Central memory CD8-positive, alpha-beta T cell (primary cell): ENCODE measurements around the gene PRRC1.
A peak's percentile ranks its signal among the peaks of the same experiment; 100 is the strongest.

ENCODE experiments used
- ATAC-seq: fragments of 150-1000 bp; cut with Tn5 transposase; replicated peaks from 2 replicates; pipeline ENCODE4 v1.10.0; 2022; ENCODE audit warnings: mild to moderate bottlenecking, moderate FRiP score, moderate number of reproducible peaks; ENCODE audit not compliant: poor library complexity, severe bottlenecking; ENCODE audit errors: extremely low read depth
- DNase-seq, 2 donors: peaks; one replicate each; pipeline ENCODE4 v3.0.0; 2021; ENCODE audit warnings: low spot score in 2 of 2
- H3K27ac Mint-ChIP-seq: one replicate; pipeline ENCODE4 v1.8.0; 2022; ENCODE audit warnings: low read depth, mild to moderate bottlenecking, moderate library complexity, mixed read lengths
- H3K27me3 Mint-ChIP-seq: one replicate; pipeline ENCODE4 v1.8.0; 2022; ENCODE audit warnings: mixed read lengths
- H3K36me3 Mint-ChIP-seq: one replicate; pipeline ENCODE4 v1.8.0; 2022; ENCODE audit warnings: mild to moderate bottlenecking, moderate library complexity, mixed read lengths; ENCODE audit not compliant: insufficient read depth
- H3K4me1 Mint-ChIP-seq: one replicate; pipeline ENCODE4 v1.8.0; 2022; ENCODE audit warnings: mixed read lengths
- H3K4me3 Mint-ChIP-seq: one replicate; pipeline ENCODE4 v1.8.0; 2022; ENCODE audit warnings: mild to moderate bottlenecking, moderate library complexity, mixed read lengths
- H3K9me3 Mint-ChIP-seq: one replicate; pipeline ENCODE4 v1.8.0; 2022; ENCODE audit warnings: mixed read lengths

PRRC1 gene

DNA sequence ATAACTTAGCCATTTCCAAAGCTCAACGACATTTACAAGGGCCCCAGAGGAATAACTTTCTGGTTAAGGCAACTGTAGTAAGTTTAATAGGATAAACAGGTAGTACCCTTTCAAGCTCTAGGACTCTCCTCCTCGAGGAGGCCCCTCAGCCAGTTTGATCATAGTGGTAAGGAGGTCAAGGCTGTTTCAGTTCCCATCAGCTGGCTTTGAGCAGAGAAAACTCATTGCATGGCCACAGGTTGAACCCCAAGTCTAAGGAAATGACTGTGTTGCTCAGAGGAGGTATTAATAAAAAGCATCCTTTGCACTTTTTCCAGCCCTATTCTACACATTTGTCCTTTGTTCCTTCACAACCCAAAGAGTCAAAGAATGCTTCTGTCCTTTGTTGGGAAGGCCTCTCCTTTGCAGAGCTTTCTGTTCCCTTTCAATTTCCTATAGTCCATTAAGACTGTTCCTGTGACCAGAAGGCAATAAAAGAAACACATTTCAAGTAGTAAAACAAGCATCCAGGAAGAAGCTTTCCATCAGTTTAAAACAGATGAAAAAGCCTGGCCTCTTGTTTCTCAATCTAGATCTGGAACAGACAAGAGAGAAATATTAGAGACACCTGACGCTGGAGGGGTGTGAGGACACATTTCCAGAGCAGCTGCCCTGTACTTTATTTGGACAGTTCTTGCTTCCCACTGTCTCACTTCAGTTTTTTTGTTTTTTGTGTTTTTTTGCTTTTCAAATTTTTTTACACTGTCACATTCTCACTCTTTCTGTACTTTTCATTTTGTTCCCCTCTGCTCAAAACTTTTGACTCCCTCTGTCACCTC, 54.1 kb downstream of the PRRC1 start:
- Mint-ChIP-seq H3K27me3 (peaks cover 44% of the 10 kb centered on the region), H3K36me3 (no peaks in the 10 kb centered on the region), H3K4me1 (peaks cover 11% of the 10 kb centered on the region), H3K4me3 (no peak overlapping the region), H3K9me3 (peaks cover 11% of the 10 kb centered on the region), H3K27ac (no peak overlapping the region)
- DNase-seq (no peak), ATAC-seq (no peak)

DNA sequence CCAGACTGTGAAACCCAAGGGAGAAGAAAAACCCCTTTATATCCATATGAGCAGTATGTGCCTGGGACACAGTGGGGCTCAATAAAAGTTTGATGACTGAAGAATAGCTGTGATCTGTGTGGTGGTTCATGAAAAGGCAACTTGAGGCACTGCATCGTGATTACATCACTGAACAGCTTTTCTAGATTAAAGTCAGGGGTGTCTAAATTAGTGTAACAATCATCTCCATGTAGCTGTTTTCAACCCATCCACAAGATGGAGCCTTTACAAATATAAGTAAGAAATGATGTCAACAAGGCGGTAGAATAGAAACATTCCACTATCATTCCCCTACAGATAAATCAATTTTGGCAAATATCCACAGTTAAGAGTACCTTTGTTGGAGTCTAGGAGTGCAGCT, 55.5 kb downstream of the PRRC1 start:
- H3K27ac Mint-ChIP-seq, result no peak overlapping the region

DNA sequence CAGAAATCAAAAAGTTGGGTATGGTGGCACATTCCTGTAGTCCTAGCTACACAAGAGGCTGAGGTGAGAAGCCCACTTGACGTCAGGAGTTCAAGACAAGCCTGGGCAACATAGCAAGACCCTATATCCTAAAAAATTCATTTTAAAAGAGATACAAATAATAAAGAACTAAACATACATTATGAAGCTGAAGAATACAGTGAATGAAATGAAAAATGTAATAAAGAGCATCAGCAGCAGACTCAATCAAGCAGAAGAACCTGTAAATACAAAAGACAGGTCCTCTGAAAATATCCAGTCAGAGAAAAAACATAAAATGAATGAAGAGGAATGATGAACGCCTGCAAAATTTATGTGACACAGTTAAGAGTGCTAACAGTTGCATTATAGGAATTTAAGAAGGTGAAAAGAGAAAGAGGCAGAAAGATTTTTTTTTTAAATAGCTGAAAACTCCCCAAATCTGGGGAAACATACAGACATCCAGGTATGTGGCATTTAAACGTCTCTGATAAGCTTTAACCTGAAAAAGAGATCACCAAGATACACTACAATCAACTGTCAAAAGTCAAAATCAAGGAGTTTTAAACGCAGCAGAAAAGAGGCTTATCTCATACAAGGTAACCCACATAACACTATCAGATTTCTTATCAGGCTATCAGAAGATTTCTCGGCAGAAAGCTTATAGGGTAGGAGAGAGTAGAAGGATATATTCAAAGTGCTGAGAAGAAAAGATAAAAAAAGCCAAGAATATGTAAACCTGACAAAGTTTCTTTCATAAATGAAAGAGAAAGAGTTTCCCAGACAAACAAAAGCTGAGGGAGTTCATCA, 57.6 kb downstream of the PRRC1 start:
- peaks cover 11% of the 10 kb centered on the region for H3K9me3 Mint-ChIP-seq

More for the DNA sequence above, 55.5 kb downstream of the PRRC1 start:
- Mint-ChIP-seq H3K9me3 (peaks cover 11% of the 10 kb centered on the region), H3K4me1 (peaks cover 4% of the 10 kb centered on the region), H3K4me3 (no peak overlapping the region), H3K36me3 (no peaks in the 10 kb centered on the region), H3K27me3 (peaks cover 35% of the 10 kb centered on the region)
- DNase-seq (no peak), ATAC-seq (no peak)

DNA sequence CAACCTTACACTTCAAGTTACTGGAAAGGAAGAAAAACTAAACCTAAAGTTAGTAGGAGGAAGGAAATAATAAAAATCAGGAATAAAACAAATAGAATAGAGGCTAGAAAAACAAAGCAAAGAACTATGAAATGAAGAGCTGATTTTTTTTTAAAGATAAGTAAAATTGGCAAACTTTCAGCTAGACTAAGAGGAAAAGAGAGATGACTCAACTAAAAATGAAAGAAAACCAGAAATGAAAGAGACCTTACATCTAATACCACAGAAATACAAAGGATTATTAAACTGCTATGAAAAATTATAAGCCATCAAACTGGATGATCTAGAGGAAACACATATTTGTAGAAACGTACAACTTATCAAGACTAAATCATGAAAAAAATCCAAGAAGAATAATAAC, 60.0 kb downstream of the PRRC1 start:
- Mint-ChIP-seq H3K27me3 (peaks cover 22% of the 10 kb centered on the region), H3K36me3 (no peaks in the 10 kb centered on the region), H3K4me1 (no peaks in the 10 kb centered on the region), H3K27ac (no peak overlapping the region), H3K9me3 (peaks cover 11% of the 10 kb centered on the region), H3K4me3 (no peak overlapping the region)
- ATAC-seq (no peak), DNase-seq (no peak)

More for the DNA sequence above, 57.6 kb downstream of the PRRC1 start:
- DNase-seq, result no peak
- no peak overlapping the region for H3K27ac Mint-ChIP-seq
- H3K4me3 Mint-ChIP-seq, result no peak overlapping the region
- no peak for ATAC-seq
- H3K4me1 Mint-ChIP-seq, result no peaks in the 10 kb centered on the region
- H3K27me3 Mint-ChIP-seq, result peaks cover 23% of the 10 kb centered on the region
- H3K36me3 Mint-ChIP-seq, result no peaks in the 10 kb centered on the region

DNA sequence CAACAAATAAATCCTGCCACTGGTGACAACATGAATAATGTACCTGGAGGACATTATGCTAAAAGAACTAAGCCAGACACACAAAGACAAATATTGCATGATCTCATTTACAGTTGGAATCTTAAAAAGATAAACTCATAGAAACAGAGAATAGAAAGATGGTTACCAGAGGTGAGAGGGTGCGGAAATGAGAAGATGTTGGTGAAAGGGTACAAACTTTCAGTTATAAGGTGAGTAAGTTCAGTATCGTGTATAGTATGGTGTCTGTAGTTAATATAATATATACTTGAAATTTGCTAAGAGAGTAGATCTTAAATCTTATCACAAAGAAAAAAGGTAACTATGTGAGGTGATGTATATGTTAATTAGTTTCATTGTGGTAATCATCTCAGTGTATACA, 63.3 kb downstream of the PRRC1 start:
- no peak overlapping the region for H3K27ac Mint-ChIP-seq

DNA sequence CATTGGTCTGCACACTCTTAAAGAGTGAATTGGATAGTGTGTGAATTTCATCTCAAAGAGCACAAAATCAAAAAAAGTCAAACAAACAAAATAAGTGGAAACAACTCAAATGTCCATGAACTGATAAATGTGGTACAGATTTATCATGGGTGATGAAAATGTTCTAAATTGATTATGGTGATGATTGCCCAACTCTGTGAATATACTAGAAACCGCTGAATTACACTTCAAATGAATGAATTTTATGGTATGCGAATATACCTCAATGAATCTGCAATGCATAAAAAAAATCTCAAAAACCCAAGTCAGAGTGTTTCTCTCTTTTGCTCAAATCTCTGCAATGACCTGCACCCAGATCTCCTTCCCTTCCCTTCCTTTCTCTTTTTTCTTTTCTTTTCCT, 64.0 kb downstream of the PRRC1 start:
- peak overlapping the region; percentile 46 for H3K27ac Mint-ChIP-seq
- no peak for ATAC-seq

More for the DNA sequence above, 63.3 kb downstream of the PRRC1 start:
- ATAC-seq (no peak), DNase-seq (no peak)
- Mint-ChIP-seq H3K36me3 (no peaks in the 10 kb centered on the region), H3K27me3 (peaks cover 9% of the 10 kb centered on the region), H3K4me1 (no peaks in the 10 kb centered on the region), H3K9me3 (no peaks in the 10 kb centered on the region), H3K4me3 (no peak overlapping the region)

DNA sequence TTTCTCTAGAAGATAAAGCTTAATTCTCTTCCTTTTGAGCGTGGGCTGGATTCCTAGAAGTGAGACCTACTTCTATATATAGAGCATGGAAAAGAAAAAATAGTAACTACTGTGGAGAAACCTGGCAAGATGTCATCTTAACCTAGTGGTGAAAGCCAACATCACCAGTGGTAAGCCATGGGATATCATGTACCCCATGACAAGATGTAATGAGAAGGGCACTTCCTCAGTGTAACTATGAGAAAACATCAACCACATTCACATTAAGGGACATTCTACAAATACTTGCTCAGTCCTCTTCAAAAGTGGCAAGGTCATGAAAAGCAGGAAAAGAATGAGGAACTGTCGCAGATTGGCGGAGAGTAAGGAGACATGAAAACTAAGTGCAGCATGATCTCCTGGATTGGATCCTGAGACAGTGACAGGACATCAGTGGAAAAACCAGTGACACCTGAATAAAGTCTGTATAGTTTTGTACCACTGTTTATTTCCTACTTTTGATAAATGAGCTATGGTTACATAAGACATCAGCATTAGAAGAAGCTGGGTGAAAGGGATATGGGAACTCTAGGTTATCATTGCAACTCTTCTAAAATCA, 65.4 kb downstream of the PRRC1 start:
- ATAC-seq, result no peak
- peaks cover 9% of the 10 kb centered on the region for H3K27me3 Mint-ChIP-seq

More for the DNA sequence above, 64.0 kb downstream of the PRRC1 start:
- no peaks in the 10 kb centered on the region for H3K4me1 Mint-ChIP-seq
- H3K9me3 Mint-ChIP-seq, result no peaks in the 10 kb centered on the region
- no peak for DNase-seq
- no peak overlapping the region for H3K4me3 Mint-ChIP-seq
- no peaks in the 10 kb centered on the region for H3K36me3 Mint-ChIP-seq
- H3K27me3 Mint-ChIP-seq, result peaks cover 9% of the 10 kb centered on the region

DNA sequence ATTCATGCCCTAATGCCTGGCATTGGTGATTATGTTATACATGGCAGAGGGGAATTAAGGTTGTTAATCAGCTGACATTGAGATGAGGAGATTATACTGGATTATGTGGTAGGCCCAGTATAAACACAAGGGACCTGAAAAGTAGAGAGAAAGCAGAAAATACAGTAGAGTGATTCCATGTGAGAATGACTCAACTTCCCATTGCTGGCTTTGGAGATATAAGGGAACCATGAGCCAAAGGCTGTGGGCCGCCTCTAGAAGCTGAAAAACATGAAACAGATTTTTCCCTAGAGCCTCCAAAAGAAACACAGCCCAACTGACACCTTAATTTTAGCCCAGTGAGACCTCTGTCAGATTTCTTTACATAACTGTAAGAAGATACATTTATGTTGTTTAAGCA, 66.4 kb downstream of the PRRC1 start:
- H3K4me1 Mint-ChIP-seq, result peaks cover 8% of the 10 kb centered on the region
- H3K9me3 Mint-ChIP-seq, result no peaks in the 10 kb centered on the region
- no peak overlapping the region for H3K27ac Mint-ChIP-seq
- DNase-seq, result no peak
- ATAC-seq, result no peak
- no peaks in the 10 kb centered on the region for H3K36me3 Mint-ChIP-seq
- no peak overlapping the region for H3K4me3 Mint-ChIP-seq
- H3K27me3 Mint-ChIP-seq, result peaks cover 9% of the 10 kb centered on the region

More for the DNA sequence above, 65.4 kb downstream of the PRRC1 start:
- H3K4me3 Mint-ChIP-seq, result no peak overlapping the region
- H3K36me3 Mint-ChIP-seq, result no peaks in the 10 kb centered on the region
- H3K27ac Mint-ChIP-seq, result no peak overlapping the region
- no peak for DNase-seq
- H3K4me1 Mint-ChIP-seq, result peaks cover 7% of the 10 kb centered on the region
- no peaks in the 10 kb centered on the region for H3K9me3 Mint-ChIP-seq

DNA sequence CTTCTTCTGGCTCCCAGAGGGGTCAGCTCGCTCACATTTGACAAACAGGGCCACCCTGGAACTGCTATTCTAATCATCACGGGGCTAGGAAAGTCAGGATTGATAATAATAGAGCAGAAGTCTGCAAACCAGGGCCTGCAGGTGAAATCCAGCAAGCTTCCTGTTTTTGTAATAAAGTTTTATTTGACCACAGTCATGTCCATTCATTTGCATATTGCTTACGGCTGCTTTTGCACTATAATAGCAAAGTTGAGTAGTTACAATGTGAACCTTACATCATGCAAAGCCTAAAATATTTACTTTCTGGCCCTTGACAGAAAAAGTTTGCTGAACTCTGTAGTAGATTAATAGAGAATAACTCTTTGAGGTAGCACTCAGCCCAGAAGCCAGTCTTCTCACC, 68.2 kb downstream of the PRRC1 start:
- Mint-ChIP-seq H3K4me1 (peaks cover 12% of the 10 kb centered on the region), H3K27ac (no peak overlapping the region), H3K9me3 (no peaks in the 10 kb centered on the region), H3K27me3 (peaks cover 9% of the 10 kb centered on the region), H3K36me3 (no peaks in the 10 kb centered on the region), H3K4me3 (no peak overlapping the region)
- no peak for DNase-seq
- no peak for ATAC-seq

DNA sequence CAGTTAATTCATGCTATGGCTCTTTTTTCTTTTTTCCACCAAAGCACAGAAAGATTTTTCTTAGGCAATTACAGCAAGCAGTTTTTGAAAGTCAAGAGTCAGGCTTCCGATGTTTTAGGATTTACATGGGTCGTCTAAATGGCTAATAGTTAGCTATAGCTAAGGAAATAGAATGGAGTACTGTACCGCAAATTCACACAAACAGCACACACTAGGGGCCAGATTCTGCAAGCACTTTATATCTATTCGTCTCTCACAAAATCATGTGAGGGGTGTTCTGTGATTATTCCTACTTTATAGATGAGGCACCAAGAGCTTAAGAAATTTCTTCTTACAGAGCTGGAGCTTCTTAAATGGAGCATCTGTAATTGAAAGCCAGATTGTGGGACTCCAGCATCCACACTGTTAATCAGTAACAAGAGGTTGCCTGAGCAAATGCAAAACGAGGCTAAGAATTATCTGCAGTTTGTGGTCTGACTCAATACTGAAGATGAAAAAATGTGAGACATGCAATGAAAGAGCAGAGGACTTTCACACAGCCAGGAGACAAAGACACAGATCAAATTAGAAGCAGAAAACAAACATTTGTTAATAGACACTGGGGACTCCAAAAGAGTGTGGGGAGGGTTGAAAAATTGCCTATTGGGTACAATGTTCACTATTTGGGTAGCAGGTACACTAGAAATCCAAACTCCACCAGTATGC, 68.8 kb downstream of the PRRC1 start:
- Mint-ChIP-seq H3K4me3 (no peak overlapping the region), H3K27ac (no peak overlapping the region), H3K36me3 (no peaks in the 10 kb centered on the region), H3K9me3 (no peaks in the 10 kb centered on the region), H3K4me1 (peaks cover 13% of the 10 kb centered on the region), H3K27me3 (peaks cover 9% of the 10 kb centered on the region)
- DNase-seq (no peak), ATAC-seq (no peak)

DNA sequence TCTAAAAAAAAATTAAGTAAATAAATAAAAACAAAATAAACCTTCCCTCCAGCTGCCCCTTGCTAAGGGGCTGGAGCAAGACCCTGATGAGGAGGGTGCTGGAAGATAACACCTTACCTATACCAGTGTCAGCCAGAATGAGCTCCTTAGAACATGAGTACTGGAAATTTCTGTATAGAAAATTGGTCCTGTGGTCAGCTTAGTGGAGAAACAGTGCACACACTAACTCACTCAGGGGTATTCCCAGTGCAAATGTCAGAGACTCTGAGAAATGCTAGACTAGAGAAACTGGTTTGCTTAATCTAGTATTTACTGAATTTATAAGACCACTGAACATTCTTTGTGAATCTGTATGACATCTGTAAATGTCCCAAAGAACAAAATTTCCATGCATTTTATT, 69.4 kb downstream of the PRRC1 start:
- Mint-ChIP-seq H3K9me3 (no peaks in the 10 kb centered on the region), H3K36me3 (no peaks in the 10 kb centered on the region), H3K4me1 (peaks cover 13% of the 10 kb centered on the region), H3K4me3 (no peak overlapping the region), H3K27me3 (peaks cover 4% of the 10 kb centered on the region), H3K27ac (no peak overlapping the region)
- no peak for ATAC-seq
- no peak for DNase-seq

DNA sequence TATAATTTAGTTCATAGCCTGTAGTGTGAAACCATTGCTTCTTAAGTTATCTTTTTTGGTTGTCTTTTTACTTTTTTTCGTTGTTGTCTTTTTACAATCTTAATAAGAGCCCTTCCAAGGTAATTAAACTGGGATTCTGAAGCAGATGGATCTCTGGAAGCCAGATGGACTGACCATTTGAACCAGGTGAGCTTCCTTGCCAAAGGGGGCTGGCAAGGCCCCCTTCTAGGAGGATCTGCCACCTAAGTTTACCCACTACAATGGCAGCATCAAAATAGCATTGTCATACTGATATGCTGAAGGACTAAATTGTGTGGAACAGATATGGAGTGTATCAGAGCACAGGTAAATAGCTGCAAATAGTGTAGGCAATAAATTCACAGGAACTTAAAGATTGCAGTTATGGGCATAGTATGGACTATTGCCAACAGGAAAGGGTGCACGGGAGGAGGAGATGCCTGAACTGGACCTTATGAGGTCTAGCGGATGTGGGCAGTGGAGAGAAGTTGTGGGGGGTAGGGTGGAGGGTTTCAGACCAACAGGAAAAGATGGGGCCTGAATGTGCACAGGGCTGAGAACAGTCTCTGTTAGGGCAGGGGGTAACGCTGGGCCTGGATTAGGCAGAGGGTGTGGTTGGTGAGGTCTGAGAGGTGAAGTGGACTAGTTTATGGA, 69.9 kb downstream of the PRRC1 start:
- no peak for ATAC-seq

More for the DNA sequence above, 69.9 kb downstream of the PRRC1 start:
- Mint-ChIP-seq H3K4me3 (no peak overlapping the region), H3K27ac (no peak overlapping the region), H3K9me3 (no peaks in the 10 kb centered on the region), H3K4me1 (peaks cover 13% of the 10 kb centered on the region), H3K36me3 (no peaks in the 10 kb centered on the region), H3K27me3 (no peaks in the 10 kb centered on the region)
- DNase-seq, result no peak
